PC-9 (cell line): Measurements from ENCODE around the gene IDH3G. TPM values are rescaled to one million over a fixed set of nuclear protein-coding genes. Genes with fewer than 3 reads are reported as not detected.

ENCODE experiments used
- BruUV-seq: library from RNA; stranded (reverse); fragments of 400-500 nt; replicated peaks from 2 replicates; lab custom pipeline; 2021; lab: Mats Ljungman, UMichigan
- CTCF ChIA-PET: fragments of 300-600 bp; sonication (Branson Sonifier 250); formaldehyde crosslinking; loops from one replicate; lab custom pipeline; 2022; ENCODE audit warnings: antibody characterized with exemption; lab: Charles Lee
- POLR2A ChIA-PET: fragments of 300-600 bp; sonication (Branson Sonifier 250); formaldehyde crosslinking; loops from one replicate; lab custom pipeline; 2022; ENCODE audit warnings: antibody characterized with exemption; ENCODE audit not compliant: unreplicated experiment; lab: Charles Lee
- DNase-seq, 2 experiments: peaks; one replicate each; pipeline versions ENCODE4 v3.0.0 to v3.0.0-alpha.2; 2015 to 2022; ENCODE audit warnings: mixed read lengths in 1 of 2
- H2AFZ ChIP-seq: fragments of 200-600 bp; sonication (generic); 2 replicates; pipeline ENCODE4 v1.8.1; 2017; ENCODE audit warnings: antibody characterized with exemption
- H3F3A ChIP-seq: fragments of 200-600 bp; sonication (generic); 2 replicates; pipeline ENCODE4 v1.8.1; 2017; ENCODE audit warnings: antibody characterized with exemption, mild to moderate bottlenecking, low read depth; ENCODE audit not compliant: insufficient read depth
- H3K27ac ChIP-seq: fragments of 200-600 bp; sonication (generic); 2 replicates; pipeline ENCODE4 v1.6.1; 2016; ENCODE audit warnings: mixed run types
- H3K27me3 ChIP-seq: fragments of 200-600 bp; sonication (generic); 2 replicates; pipeline ENCODE4 v1.6.1; 2016; ENCODE audit warnings: low read depth, mixed run types; ENCODE audit not compliant: insufficient read depth
- H3K36me3 ChIP-seq: fragments of 200-600 bp; sonication (generic); 2 replicates; pipeline ENCODE4 v1.6.1; 2016; ENCODE audit warnings: low read depth, mixed run types
- H3K4me1 ChIP-seq: fragments of 200-600 bp; sonication (generic); replicated peaks from 2 replicates; pipeline ENCODE4 v1.6.1; 2016; ENCODE audit warnings: mixed run types; ENCODE audit not compliant: insufficient read depth
- H3K4me2 ChIP-seq: fragments of 200-600 bp; sonication (generic); 2 replicates; pipeline ENCODE4 v1.6.1; 2017; ENCODE audit warnings: mixed run types
- H3K4me3 ChIP-seq: fragments of 200-600 bp; sonication (generic); 2 replicates; pipeline ENCODE4 v1.6.1; 2016; ENCODE audit warnings: mixed run types
- H3K79me2 ChIP-seq: fragments of 200-600 bp; sonication (generic); 2 replicates; pipeline ENCODE4 v1.6.1; 2017; ENCODE audit warnings: low read depth, mixed run types
- H3K9me2 ChIP-seq: fragments of 200-600 bp; sonication (generic); 2 replicates; pipeline ENCODE4 v1.8.1; 2017; ENCODE audit warnings: mild to moderate bottlenecking; ENCODE audit not compliant: insufficient read depth
- H3K9me3 ChIP-seq: fragments of 200-600 bp; sonication (generic); 2 replicates; pipeline ENCODE4 v1.8.1; 2016; ENCODE audit warnings: low read depth; ENCODE audit not compliant: insufficient read depth
- H4K20me1 ChIP-seq: fragments of 200-600 bp; sonication (generic); 2 replicates; pipeline ENCODE4 v1.8.1; 2017; ENCODE audit not compliant: insufficient read depth
- EZH2 ChIP-seq: fragments of 200-600 bp; sonication (generic); IDR thresholded peaks from 2 replicates; pipeline ENCODE4 v1.8.0; 2017; ENCODE audit warnings: antibody characterized with exemption, low read depth
- intact Hi-C: fragments of 100-400 bp; cut with micrococcal nuclease; formaldehyde crosslinking; loops from one replicate; pipeline ENCODE4 v1.10.0; 2022; ENCODE audit not compliant: unreplicated experiment
- total RNA-seq: library from RNA; stranded (reverse); gene quantifications from 2 replicates; pipeline ENCODE4 v1.2.3, GENCODE V29; 2021
- TF ChIP-seq, protein P1 (sequence below): fragments of 200-600 bp; sonication (generic); conservative IDR thresholded peaks from 2 replicates; pipeline ENCODE4 v1.6.1; 2017; ENCODE audit warnings: mixed run types, antibody characterized with exemption, mild to moderate bottlenecking, moderate library complexity

The IDH3G gene
- total RNA-seq, 1 experiment from 2014 or later = 63.4 TPM

DNA sequence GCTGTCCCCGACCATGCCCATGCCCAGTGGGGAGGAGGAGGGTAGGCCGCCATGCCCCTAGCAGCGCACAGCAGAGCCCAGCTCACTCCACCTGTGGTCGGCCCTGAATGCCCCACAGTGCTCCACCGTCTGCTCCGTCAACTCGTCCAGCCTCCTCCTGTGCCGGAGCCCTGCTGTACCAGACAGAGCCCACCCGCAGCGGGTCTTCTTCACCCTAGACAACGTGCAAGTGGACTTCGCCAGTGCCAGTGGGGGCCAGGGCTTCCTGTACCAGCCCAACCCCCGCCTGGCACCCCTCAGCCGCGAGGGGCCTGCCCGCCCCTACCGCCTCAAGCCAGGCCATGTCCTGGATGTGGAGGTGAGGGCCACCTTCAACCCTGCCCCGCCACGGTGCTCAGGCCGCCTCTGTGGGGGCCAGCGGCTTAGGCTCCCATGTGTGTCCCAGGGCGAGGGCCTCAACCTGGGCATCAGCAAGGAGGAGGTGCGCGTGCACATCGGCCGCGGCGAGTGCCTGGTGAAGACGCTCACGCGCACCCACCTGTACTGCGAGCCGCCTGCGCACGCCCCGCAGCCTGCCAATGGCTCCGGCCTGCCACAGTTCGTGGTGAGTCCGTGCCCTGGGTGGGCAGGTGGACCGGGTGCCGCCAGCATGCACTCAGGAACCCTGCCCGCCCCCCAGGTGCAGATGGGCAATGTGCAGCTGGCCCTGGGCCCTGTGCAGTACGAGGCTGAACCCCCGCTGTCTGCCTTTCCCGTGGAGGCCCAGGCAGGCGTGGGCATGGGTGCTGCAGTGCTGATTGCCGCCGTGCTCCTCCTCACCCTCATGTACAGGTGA lies 20.2 kb downstream of the IDH3G start:
- no TSS peak for BruUV-seq
- Histone ChIP-seq H2AFZ (no peak overlapping the region), H3K4me3 (no peak overlapping the region), H3K9me3 (no peaks in the 10 kb centered on the region), H3K9me2 (no peaks in the 10 kb centered on the region), H3K79me2 (no peaks in the 10 kb centered on the region), H3K4me2 (no peak overlapping the region), H4K20me1 (no peaks in the 10 kb centered on the region), H3K27ac (no peak overlapping the region), H3F3A (no peaks in the 10 kb centered on the region), H3K36me3 (no peaks in the 10 kb centered on the region), H3K4me1 (no peaks in the 10 kb centered on the region), H3K27me3 (no peaks in the 10 kb centered on the region)
- POLR2A ChIA-PET = no interaction called here
- CTCF ChIA-PET = no interaction called here
- intact Hi-C loops = no loop called here
- no peak for DNase-seq
- no peak for TF ChIP-seq EZH2
- TF ChIP-seq, protein P1, sequence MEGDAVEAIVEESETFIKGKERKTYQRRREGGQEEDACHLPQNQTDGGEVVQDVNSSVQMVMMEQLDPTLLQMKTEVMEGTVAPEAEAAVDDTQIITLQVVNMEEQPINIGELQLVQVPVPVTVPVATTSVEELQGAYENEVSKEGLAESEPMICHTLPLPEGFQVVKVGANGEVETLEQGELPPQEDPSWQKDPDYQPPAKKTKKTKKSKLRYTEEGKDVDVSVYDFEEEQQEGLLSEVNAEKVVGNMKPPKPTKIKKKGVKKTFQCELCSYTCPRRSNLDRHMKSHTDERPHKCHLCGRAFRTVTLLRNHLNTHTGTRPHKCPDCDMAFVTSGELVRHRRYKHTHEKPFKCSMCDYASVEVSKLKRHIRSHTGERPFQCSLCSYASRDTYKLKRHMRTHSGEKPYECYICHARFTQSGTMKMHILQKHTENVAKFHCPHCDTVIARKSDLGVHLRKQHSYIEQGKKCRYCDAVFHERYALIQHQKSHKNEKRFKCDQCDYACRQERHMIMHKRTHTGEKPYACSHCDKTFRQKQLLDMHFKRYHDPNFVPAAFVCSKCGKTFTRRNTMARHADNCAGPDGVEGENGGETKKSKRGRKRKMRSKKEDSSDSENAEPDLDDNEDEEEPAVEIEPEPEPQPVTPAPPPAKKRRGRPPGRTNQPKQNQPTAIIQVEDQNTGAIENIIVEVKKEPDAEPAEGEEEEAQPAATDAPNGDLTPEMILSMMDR = no peak

DNA sequence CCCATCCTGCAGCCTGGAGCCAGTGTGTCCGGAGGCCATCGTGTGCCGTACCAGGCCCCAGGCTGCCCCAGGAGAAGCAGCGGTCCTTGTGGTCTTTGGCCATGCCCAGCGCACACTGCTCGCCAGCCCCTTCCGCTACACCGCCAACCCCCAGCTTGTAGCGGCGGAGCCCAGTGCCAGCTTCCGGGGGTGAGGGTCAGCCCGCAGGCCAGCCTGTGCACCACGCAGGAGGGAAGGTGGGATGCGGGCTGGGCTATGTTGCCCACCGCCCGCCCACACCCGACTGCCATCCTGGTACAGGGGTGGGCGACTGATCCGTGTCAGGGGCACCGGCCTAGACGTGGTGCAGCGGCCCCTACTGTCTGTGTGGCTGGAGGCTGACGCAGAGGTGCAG lies 21.0 kb downstream of the IDH3G start:
- TF ChIP-seq EZH2 = no peak
- TF ChIP-seq, protein P1 = no peak
- no peaks in the 10 kb centered on the region for H3K9me2 ChIP-seq
- H2AFZ ChIP-seq = no peak overlapping the region
- H4K20me1 ChIP-seq = no peaks in the 10 kb centered on the region
- H3K79me2 ChIP-seq = no peaks in the 10 kb centered on the region
- BruUV-seq = no TSS peak
- no peaks in the 10 kb centered on the region for H3F3A ChIP-seq
- no peaks in the 10 kb centered on the region for H3K36me3 ChIP-seq
- no peaks in the 10 kb centered on the region for H3K9me3 ChIP-seq
- no peaks in the 10 kb centered on the region for H3K27me3 ChIP-seq
- intact Hi-C loops = no loop called here
- no peak overlapping the region for H3K4me3 ChIP-seq
- no peak overlapping the region for H3K4me2 ChIP-seq
- no peak overlapping the region for H3K27ac ChIP-seq
- ChIA-PET POLR2A (no interaction called here), CTCF (no interaction called here)
- no peak for DNase-seq
- H3K4me1 ChIP-seq = no peaks in the 10 kb centered on the region

DNA sequence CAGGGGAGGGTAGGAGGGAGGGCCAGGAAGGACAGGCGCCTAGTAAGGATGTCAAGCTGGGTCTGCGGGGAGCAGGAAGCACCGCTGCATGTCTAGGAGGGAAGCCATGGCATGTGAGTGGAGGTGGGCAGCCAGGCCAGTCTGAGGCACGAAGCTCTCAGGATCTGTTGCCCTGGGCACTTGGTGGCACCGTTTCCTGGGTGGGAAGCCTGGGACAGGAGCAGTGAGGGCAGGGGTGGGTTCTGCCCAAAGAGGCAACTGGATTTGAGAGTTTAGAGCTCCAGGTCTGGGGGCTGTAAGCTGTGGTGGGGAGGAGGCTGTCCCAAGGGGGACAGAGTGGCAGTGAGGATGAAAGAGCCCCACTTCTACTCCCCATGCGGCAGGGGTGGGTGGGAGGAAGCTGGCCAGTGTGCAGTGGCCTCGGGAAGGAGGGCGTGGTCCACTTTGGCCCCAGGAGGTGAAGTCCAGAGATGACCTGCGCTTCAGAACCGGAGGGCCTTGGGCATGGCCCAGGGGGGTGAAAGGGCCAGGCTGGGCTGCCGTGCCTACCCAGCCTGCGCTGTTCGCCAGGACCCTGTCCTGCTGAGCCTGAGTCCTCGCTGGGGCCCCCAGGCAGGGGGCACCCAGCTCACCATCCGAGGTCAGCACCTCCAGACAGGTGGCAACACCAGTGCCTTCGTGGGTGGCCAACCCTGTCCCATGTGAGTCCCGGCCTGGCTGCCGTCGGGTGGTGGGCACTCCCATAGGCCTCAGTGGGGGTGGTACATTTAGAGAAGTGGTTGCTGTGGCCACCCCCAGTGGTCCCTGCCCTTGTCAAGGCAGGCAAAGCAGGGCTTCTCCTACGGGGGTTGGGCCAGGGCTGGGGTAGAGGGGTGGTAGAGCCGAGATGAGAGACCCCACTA lies 21.6 kb downstream of the IDH3G start:
- H4K20me1 ChIP-seq = no peaks in the 10 kb centered on the region
- H3K9me2 ChIP-seq = no peaks in the 10 kb centered on the region
- intact Hi-C loops = no loop called here
- H3K4me3 ChIP-seq = no peak overlapping the region
- no TSS peak for BruUV-seq
- DNase-seq = no peak
- H3K79me2 ChIP-seq = no peaks in the 10 kb centered on the region
- H3K27ac ChIP-seq = no peak overlapping the region
- H3K4me2 ChIP-seq = no peak overlapping the region
- POLR2A ChIA-PET = interaction anchor here (0.5 kb wide), 1 partner anchor 178 kb away, joined by 6 read pairs; no protein-coding TSS in a partner anchor
- no peak overlapping the region for H2AFZ ChIP-seq
- H3K36me3 ChIP-seq = no peaks in the 10 kb centered on the region
- no peaks in the 10 kb centered on the region for H3K9me3 ChIP-seq
- no peaks in the 10 kb centered on the region for H3K4me1 ChIP-seq
- no peaks in the 10 kb centered on the region for H3K27me3 ChIP-seq
- CTCF ChIA-PET = interaction anchor here (0.6 kb wide), 1 partner anchor 86 kb away, joined by 6 read pairs; no protein-coding TSS in a partner anchor
- no peaks in the 10 kb centered on the region for H3F3A ChIP-seq
- TF ChIP-seq, protein P1 = no peak
- no peak for TF ChIP-seq EZH2
